ENCODE data around the gene HYAL2.

The HYAL2 gene

GRCh38 chr3:50303013-50303815, 19.3 kb downstream of the HYAL2 start, which contains the start of gene HYAL1:
HYAL1 (minus strand) TSS chr3:50303574; CDS start chr3:50302956, 618 bp downstream.
- DNase-seq (ENCODE audit: low read depth): no peak

- DNase-seq (ENCODE audit: low read depth): no peak
Observed at GRCh38 chr3:50302095-50303012, 20.2 kb downstream of the HYAL2 start.

- DNase-seq (ENCODE audit: low read depth): no peak
Observed at GRCh38 chr3:50300681-50301254, 21.8 kb downstream of the HYAL2 start.

- DNase-seq (ENCODE audit: low read depth): peak; percentile 67
Observed at GRCh38 chr3:50299929-50300680, 22.4 kb downstream of the HYAL2 start.

GRCh38 chr3:50299638-50299928, 23.0 kb downstream of the HYAL2 start:
- DNase-seq (ENCODE audit: low read depth): no peak

- peak; percentile 100 for DNase-seq (ENCODE audit: low read depth)
Observed at GRCh38 chr3:50298836-50299637, 23.5 kb downstream of the HYAL2 start, which contains the start of the genes HYAL3 and NAA80. HYAL3 (minus strand) TSS chr3:50299405; CDS start chr3:50295602, 3,803 bp downstream. NAA80 (minus strand) TSS chr3:50299405; CDS start chr3:50297463, 1,942 bp downstream.

- no peak for DNase-seq (ENCODE audit: low read depth)
Observed at GRCh38 chr3:50297896-50298725, 24.4 kb downstream of the HYAL2 start.

GRCh38 chr3:50297384-50297775, 25.2 kb downstream of the HYAL2 start:
- DNase-seq (ENCODE audit: low read depth): no peak

GRCh38 chr3:50296721-50297383, 25.7 kb downstream of the HYAL2 start:
- DNase-seq (ENCODE audit: low read depth): no peak

GRCh38 chr3:50295553-50296431, 26.8 kb downstream of the HYAL2 start:
- no peak for DNase-seq (ENCODE audit: low read depth)

- no peak for DNase-seq (ENCODE audit: low read depth)
Observed at GRCh38 chr3:50294492-50295403, 27.8 kb downstream of the HYAL2 start.

- no peak for DNase-seq (ENCODE audit: low read depth)
Observed at GRCh38 chr3:50294089-50294488, 28.5 kb downstream of the HYAL2 start.

GRCh38 chr3:50293079-50293801, 29.3 kb downstream of the HYAL2 start:
- no peak for DNase-seq (ENCODE audit: low read depth)

GRCh38 chr3:50292159-50293078, 30.1 kb downstream of the HYAL2 start, which contains the start of gene IFRD2:
IFRD2 (minus strand) TSS chr3:50292429; CDS start chr3:50292274, 155 bp downstream.
- DNase-seq (ENCODE audit: low read depth): peak; percentile 96

- no peak for DNase-seq (ENCODE audit: low read depth)
Observed at GRCh38 chr3:50290161-50290641, 32.3 kb downstream of the HYAL2 start.
